GM18517 (cell line): ENCODE data around the gene SLC66A1.
"Not testable (repeated sequence)": the region's sequence is repeated elsewhere in the genome, so short reads cannot be mapped to it uniquely, and the experiment has no call there.

Experiments
- ATAC-seq: cut with Tn5 transposase; IDR thresholded peaks from one replicate; pipeline ENCODE4 v1.9.1; 2021; ENCODE audit warnings: mild to moderate bottlenecking, moderate library complexity; ENCODE audit not compliant: unreplicated experiment

The SLC66A1 gene, protein sequence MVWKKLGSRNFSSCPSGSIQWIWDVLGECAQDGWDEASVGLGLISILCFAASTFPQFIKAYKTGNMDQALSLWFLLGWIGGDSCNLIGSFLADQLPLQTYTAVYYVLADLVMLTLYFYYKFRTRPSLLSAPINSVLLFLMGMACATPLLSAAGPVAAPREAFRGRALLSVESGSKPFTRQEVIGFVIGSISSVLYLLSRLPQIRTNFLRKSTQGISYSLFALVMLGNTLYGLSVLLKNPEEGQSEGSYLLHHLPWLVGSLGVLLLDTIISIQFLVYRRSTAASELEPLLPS

DNA sequence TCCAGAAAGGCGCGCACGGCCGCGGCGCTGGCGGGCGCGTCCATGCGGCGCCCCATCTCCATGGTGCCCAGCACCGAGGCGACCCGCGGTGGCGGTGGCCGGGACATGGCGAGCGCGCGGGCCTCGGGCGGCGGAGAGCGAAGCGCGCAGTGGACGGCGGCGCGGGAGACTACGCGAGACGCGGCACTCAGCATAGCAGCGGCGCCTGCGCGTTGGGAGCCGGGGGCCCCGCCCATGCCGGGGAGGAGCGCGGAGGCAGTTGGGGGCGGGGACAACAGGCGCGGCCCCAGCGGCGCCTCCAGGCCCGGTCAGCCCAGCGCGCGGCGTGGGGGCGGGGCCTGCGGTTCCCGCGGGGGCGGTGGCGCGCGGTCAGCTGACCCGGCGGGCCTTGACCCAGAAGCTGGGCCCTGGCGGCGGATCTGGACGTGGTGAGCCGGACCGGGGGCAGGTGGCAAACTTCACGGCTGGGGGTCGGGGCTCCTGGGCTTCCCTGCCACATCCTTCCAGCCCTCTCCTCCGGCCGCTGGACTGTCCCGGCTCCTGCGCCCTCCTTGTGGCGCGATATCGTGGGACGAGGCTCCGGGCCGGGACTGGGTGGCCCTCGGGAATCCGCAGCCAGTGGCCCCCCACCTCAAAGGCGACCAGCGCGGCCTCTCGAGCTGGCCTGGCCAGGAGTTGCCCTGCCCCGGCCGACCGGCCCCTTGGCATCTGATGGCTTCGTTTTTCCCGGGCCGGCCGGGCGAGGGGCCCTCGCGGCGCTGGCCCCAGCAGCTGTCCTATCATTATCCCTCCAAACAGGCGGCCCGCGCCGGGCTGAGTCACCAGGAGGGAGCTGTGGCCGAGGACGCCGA lies at the start of gene SLC66A1, which contains the start of gene AKR7A2:
Gene SLC66A1, plus strand, starts transcription at position 396 of the 851 bp plus-strand sequence. CDS start 5,352 bp downstream, outside the sequence.
Gene AKR7A2, minus strand, starts transcription at position 214 of the 851 bp plus-strand sequence. Its CDS starts 20 bp downstream, at position 194.
- peak; percentile 63 for ATAC-seq

DNA sequence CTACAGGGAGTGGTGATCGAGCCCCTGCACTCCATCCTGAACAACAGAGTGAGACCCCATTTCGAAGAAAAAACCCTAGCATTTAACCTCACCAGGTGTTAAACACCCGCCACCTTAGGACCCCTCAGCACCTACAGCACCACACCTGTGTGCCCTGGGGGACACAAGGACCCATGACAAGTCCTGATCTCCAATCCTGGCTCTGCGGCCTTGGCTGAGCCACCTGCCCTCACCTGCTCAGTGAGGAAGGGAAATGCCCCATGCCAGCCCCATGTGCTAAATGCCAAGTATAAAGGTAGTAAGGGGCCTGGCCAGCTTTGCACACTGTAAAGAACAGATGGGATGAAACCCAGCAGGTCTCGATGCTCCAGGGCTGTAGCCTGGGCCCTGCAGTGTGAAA lies 49.4 kb upstream of the SLC66A1 start:
- no peak for ATAC-seq

GRCh38 chr1:19268445-19268844 lies 43.7 kb upstream of the SLC66A1 start:
- no peak for ATAC-seq

DNA sequence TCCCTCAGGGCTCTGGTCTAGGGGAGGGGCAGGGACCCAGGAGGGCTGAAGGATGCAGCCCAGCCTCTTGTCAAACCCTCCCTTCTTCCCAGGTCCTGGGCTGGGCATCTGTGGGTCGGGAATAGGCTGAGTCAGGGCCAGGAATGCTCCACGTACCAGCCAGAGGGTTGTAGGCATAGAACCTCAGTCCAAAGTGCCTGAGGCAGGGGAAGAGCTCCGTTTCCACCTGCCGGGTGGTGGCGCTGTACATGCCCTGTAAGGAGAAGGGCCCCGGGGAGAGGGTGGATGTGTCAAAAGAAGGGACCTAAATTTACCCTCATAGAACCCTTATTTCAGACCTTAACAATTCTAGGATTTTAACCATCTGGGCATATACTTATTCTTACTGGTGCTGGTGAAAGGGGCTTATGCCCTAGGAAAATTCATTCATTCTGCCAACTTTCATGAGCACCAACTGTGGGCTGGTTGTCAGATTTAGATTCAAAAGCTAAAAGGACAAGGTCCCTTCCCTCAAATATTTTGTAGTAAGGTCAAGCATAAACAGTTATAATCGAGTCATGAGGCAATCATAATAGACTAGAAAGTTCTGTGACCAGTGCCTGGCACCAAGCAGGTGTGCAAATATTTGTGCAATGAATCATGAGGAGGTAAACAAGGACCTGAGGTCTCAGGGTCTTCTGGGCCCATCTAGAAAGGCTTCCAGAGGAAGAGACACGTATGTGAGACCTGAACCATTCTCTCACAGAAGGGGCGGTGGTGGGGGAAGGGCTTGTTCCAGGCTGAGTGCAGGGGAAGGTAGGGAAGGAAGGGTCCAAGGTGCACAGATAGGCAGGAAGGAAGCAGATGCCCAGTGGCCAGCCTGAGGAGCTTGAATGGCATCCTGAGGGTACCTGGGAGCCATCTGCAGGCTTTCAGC lies 42.4 kb upstream of the SLC66A1 start:
- not testable (repeated sequence) for ATAC-seq

DNA sequence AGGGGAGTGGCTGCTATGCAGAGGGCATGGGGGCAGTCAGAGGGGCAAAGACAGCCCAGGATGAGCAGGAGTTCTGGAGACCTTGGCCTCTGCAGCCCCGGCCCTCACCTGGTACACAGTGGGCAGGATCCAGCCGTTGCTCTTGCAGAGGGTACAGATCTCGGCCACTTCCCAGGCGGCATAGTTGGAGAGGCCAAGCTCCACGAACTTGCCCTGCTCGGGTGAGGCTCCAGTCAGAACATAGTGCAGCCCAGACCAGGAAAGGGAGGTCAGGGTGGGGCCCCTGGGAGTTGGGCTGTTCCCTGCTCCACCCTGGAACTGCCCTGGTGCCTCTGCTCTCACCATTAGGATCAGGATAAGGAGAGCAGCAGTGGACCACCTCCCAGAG lies 41.8 kb upstream of the SLC66A1 start:
- not testable (repeated sequence) for ATAC-seq

GRCh38 chr1:19272064-19272463 lies 40.1 kb upstream of the SLC66A1 start:
- no peak for ATAC-seq

- no peak for ATAC-seq
Measured at GRCh38 chr1:19273106-19273843, 38.9 kb upstream of the SLC66A1 start.

DNA sequence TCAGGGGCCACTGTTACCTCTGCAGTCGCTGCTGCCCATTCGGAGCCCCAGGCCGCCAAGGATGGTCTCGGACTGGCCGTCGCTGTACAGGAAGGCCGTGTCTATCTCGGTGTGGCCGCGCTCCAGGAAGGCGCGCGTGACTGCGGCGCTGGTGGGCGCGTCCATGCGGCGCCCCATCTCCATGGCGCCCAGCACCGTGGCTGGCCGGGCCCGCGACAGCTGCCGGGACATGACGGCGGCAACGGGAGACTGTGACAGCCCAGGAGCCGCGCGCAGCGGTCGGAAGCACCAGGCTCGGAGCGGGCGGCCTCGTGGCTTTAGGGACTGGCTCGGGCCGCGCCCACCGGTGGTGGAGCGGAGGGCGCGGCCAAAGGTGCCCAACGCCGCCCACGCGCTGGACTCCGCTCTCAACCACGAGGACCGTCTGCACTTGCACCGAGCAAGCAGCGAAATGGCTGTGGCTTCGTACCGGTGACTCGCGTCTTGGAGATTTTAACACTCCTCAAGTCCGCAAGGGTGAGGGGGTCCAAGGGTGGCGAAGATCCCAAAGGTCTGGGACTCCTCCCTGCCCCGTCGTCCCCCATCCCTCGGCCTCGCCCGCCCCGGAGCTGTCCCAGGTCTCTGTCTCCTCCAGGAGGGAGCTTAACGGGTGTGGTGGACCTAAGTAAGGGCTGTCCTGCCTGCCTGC lies 38.1 kb upstream of the SLC66A1 start:
- ATAC-seq: not testable (repeated sequence)

GRCh38 chr1:19274636-19275035 lies 37.5 kb upstream of the SLC66A1 start:
- no peak for ATAC-seq

GRCh38 chr1:19283891-19284290 lies 28.2 kb upstream of the SLC66A1 start:
- ATAC-seq: no peak

DNA sequence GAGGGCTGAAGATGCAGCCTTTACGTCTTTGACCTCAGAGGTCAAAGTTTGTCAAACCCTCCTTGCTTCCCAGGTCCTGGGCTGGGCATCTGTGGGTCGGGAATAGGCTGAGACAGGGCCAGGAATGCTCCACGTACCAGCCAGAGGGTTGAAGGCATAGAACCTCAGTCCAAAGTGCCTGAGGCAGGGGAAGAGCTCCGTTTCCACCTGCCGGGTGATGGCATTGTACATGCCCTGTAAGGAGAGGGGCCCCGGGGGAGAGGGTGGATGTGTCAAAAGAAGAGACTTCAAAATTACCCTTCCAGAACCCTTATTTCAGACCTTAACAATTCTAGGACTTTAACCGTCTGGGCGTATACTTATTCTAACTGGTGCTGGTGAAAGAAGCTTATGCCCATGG lies 27.2 kb upstream of the SLC66A1 start:
- ATAC-seq: no peak

GRCh38 chr1:19285366-19285765 lies 26.8 kb upstream of the SLC66A1 start:
- ATAC-seq: not testable (repeated sequence)

DNA sequence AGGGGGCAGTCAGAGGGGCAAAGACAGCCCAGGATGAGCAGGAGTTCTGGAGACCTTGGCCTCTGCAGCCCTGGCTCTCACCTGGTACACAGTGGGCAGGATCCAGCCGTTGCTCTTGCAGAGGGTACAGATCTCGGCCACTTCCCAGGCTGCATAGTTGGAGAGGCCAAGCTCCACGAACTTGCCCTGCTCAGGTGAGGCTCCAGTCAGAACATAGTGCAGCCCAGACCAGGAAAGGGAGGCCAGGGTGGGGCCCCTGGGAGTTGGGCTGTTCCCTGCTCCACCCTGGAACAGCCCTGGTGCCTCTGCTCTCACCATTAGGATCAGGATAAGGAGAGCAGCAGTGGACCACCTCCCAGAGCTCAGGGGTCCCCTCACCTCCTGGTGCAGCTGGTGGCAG lies 26.3 kb upstream of the SLC66A1 start:
- ATAC-seq: not testable (repeated sequence)

DNA sequence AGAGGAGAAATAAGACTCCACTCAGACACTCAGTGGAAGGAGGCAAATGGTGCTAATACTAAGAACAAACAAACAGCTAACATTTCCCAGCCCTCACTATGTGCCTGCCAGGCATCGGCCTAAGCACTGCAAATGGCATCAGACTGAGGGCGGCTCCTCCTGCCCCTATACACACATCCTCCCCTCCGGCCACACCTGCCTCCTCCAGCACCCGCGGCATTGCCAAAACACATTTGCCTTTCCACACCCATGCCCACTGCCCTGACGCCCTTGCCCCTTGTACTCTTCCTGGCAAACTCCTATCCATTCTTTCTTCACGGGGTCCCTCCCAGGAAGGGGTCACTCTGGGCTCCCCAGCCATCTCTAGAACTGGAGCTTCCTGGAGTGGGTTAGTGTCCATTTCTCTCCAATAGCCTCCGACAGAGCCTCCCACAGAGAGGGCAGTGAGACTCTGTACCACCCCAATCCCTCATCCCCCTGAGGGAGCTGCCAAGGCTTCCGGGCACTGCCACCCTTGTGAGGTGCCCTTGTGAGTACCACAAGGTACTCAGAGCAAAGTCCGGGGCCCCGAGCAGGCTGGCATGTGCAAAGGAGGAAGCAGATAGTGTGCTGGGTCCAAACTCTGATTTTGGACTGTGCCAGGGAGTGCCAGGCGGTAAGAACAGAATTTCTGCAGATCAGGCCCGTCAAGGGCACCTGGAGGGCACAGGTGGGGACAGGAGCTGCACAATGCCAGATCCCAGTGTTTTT lies 24.5 kb upstream of the SLC66A1 start:
- no peak for ATAC-seq

DNA sequence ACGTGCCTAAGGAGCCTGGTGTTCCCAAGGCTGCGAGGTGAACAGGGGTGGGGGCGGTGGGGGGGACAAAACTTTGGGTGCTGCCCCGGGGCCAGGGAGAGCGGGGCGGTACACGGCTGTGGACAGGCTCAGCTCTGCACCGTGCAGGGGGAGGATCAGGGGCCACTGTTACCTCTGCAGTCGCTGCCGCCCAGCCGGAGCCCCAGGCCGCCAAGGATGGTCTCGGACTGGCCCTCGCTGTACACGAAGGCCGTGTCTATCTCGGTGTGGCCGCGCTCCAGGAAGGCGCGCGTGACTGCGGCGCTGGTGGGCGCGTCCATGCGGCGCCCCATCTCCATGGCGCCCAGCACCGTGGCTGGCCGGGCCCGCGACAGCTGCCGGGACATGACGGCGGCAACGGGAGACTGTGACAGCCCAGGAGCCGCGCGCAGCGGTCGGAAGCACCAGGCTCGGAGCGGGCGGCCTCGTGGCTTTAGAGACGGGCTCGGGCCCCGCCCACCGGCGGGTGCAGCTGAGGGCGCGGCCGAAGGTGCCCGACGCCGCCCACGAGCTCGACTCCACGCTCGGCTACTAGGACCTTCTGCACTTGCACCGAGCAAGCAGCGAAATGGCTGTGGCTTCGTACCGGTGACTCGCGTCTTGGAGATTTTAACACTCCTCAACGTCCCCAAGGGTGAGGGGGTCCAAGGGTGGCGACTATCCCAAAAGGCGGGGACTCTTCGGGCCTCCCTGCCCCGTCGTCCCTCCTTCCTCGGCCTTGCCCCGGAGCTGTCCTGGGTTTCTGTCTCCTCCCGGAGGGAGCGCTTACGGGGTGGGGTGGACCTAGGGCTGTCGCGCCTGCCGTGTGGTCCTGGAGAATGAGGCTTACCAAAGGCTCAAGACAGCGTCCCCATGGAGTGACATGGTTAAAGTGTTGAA lies 23.5 kb upstream of the SLC66A1 start, which contains the start of gene AKR7A3:
Gene AKR7A3, minus strand, starts transcription at position 447 of the 918 bp plus-strand sequence. Its CDS starts 61 bp downstream, at position 386.
- not testable (repeated sequence) for ATAC-seq

GRCh38 chr1:19289244-19289643 lies 22.9 kb upstream of the SLC66A1 start:
- no peak for ATAC-seq

GRCh38 chr1:19294638-19295037 lies 17.5 kb upstream of the SLC66A1 start:
- ATAC-seq: no peak

DNA sequence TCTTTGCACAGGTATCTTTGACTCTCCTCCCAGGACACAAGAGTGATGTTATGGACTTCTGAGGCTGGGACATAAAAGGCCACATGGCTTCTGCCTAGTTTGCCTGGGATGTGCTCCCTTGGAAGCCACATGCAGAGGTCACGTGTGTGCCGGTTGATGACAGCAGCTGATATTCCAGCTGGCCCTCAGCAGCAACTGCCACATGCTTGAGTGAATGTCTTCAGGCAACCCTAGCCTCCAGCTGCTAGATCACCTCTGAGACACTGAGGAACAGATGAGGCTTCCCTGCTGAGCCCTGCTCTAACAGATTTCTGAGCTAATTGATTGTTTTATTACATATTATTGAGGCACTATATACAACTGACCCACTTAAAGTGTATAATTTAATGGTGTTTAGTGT lies 11.9 kb upstream of the SLC66A1 start:
- no peak for ATAC-seq
